Osteoblast (primary cell): ENCODE results near the gene EPS8. TPM values are rescaled to one million over a fixed set of nuclear protein-coding genes. Genes with fewer than 3 reads are reported as not detected.

Source experiments
- DNase-seq: peaks from one replicate; pipeline ENCODE4 v3.0.0; 2011; ENCODE audit warnings: low spot score, mixed read lengths; ENCODE audit not compliant: insufficient read length; ENCODE audit errors: missing footprints
- H2AFZ ChIP-seq: 2 replicates; pipeline ENCODE4 v1.6.0; 2011; ENCODE audit warnings: mild to moderate bottlenecking, low read length
- H3K27ac ChIP-seq: 2 replicates; pipeline ENCODE4 v1.5.1; 2011; ENCODE audit warnings: mild to moderate bottlenecking, low read depth, low read length, moderate library complexity
- H3K27me3 ChIP-seq: 2 replicates; pipeline ENCODE4 v1.6.0; 2012; ENCODE audit warnings: mild to moderate bottlenecking, control low read depth, inconsistent platforms, low read length, moderate library complexity; ENCODE audit not compliant: insufficient read depth
- H3K36me3 ChIP-seq: 2 replicates; pipeline ENCODE4 v1.5.1; 2011; ENCODE audit warnings: mild to moderate bottlenecking, low read length, control low read depth, moderate library complexity; ENCODE audit not compliant: insufficient read depth
- H3K4me1 ChIP-seq: 2 replicates; pipeline ENCODE4 v1.5.1; 2011; ENCODE audit warnings: mild to moderate bottlenecking, low read length, control low read depth, moderate library complexity; ENCODE audit not compliant: insufficient read depth
- H3K4me2 ChIP-seq: 2 replicates; pipeline ENCODE4 v1.6.0; 2011; ENCODE audit warnings: mild to moderate bottlenecking, low read length; ENCODE audit not compliant: insufficient read depth
- H3K4me3 ChIP-seq: fragments of 200-600 bp; sonication (generic); 3 replicates; pipeline ENCODE4 v1.5.1; 2012; ENCODE audit warnings: mild to moderate bottlenecking, low read length, inconsistent platforms; ENCODE audit not compliant: insufficient read depth
- H3K79me2 ChIP-seq: 2 replicates; pipeline ENCODE4 v1.6.0; 2012; ENCODE audit warnings: mild to moderate bottlenecking, low read length, control low read depth, inconsistent platforms; ENCODE audit not compliant: insufficient read depth
- H3K9me3 ChIP-seq: 2 replicates; pipeline ENCODE4 v1.5.1; 2011; ENCODE audit warnings: low read depth, low read length, control low read depth
- H4K20me1 ChIP-seq: 2 replicates; pipeline ENCODE4 v1.6.0; 2012; ENCODE audit warnings: mild to moderate bottlenecking, low read length, control low read depth; ENCODE audit not compliant: insufficient read depth
- CTCF ChIP-seq: IDR thresholded peaks from 2 replicates; pipeline ENCODE4 v1.5.1; 2011; ENCODE audit warnings: mild to moderate bottlenecking, low read depth, low read length, moderate library complexity; ENCODE audit errors: extremely low read depth
- total RNA-seq: library from RNA; depleted of rRNA; stranded (reverse); fragments of >200 nt; gene quantifications from 2 replicates; pipeline ENCODE4 v1.2.3, GENCODE V29; 2012

EPS8 gene
- total RNA-seq, 1 donor = 160 TPM

GRCh38 chr12:15757553-15758255 lies 31.5 kb downstream of the EPS8 start:
- Histone ChIP-seq H3K9me3 (no peaks in the 10 kb centered on the region), H3K27me3 (no peaks in the 10 kb centered on the region), H4K20me1 (no peaks in the 10 kb centered on the region), H3K79me2 (peaks cover 97% of the 10 kb centered on the region), H3K36me3 (no peaks in the 10 kb centered on the region), H3K4me2 (peak overlapping the region; percentile 12), H3K27ac (peak overlapping the region; percentile 95), H3K4me3 (no peak overlapping the region), H2AFZ (no peak overlapping the region), H3K4me1 (peaks cover 57% of the 10 kb centered on the region)
- DNase-seq = peak; percentile 48
- TF ChIP-seq CTCF = no peak

- peak; percentile 54 for DNase-seq
- H3K27ac ChIP-seq = peak overlapping the region; percentile 95
Measured at GRCh38 chr12:15756822-15757221, 32.4 kb downstream of the EPS8 start.

GRCh38 chr12:15754233-15754632 lies 35.0 kb downstream of the EPS8 start:
- Histone ChIP-seq H3K4me1 (peaks cover 82% of the 10 kb centered on the region), H4K20me1 (no peaks in the 10 kb centered on the region), H2AFZ (no peak overlapping the region), H3K4me2 (peak overlapping the region; percentile 4), H3K4me3 (no peak overlapping the region), H3K36me3 (no peaks in the 10 kb centered on the region), H3K9me3 (no peaks in the 10 kb centered on the region), H3K27ac (peak overlapping the region; percentile 95), H3K79me2 (peaks cover 97% of the 10 kb centered on the region), H3K27me3 (no peaks in the 10 kb centered on the region)
- no peak for TF ChIP-seq CTCF
- DNase-seq = no peak

More at GRCh38 chr12:15756822-15757221, 32.4 kb downstream of the EPS8 start:
- Histone ChIP-seq H2AFZ (no peak overlapping the region), H3K4me2 (peak overlapping the region; percentile 43), H4K20me1 (no peaks in the 10 kb centered on the region), H3K9me3 (no peaks in the 10 kb centered on the region), H3K4me1 (peaks cover 64% of the 10 kb centered on the region), H3K4me3 (no peak overlapping the region), H3K27me3 (no peaks in the 10 kb centered on the region), H3K79me2 (peaks cover 97% of the 10 kb centered on the region), H3K36me3 (no peaks in the 10 kb centered on the region)
- no peak for TF ChIP-seq CTCF

GRCh38 chr12:15752785-15753184 lies 36.4 kb downstream of the EPS8 start:
- Histone ChIP-seq H3K27ac (peak overlapping the region; percentile 95), H4K20me1 (no peaks in the 10 kb centered on the region), H3K4me2 (no peak overlapping the region), H3K36me3 (no peaks in the 10 kb centered on the region), H3K4me3 (no peak overlapping the region), H2AFZ (no peak overlapping the region), H3K4me1 (peaks cover 72% of the 10 kb centered on the region), H3K79me2 (peaks cover 97% of the 10 kb centered on the region), H3K9me3 (no peaks in the 10 kb centered on the region), H3K27me3 (no peaks in the 10 kb centered on the region)
- no peak for TF ChIP-seq CTCF
- peak; percentile 21 for DNase-seq
